Measurements from ENCODE around the gene UBR4. TPM values are rescaled to one million over a fixed set of nuclear protein-coding genes. Genes with fewer than 3 reads are reported as not detected.

UBR4 gene
- total RNA-seq, 1 donor from 2014 or later = 222 TPM

- DNase-seq (ENCODE audit: low spot score in 2 of 2) = no peak
- Histone ChIP-seq H3K36me3 (peaks cover 95 to 96% of the 10 kb centered on the region in 2 donors), H3K27ac (no peak overlapping the region), H3K9me3 (no peaks in the 10 kb centered on the region), H3K27me3 (no peaks in the 10 kb centered on the region), H3K4me1 (no peaks in the 10 kb centered on the region), H3K4me3 (no peak overlapping the region)
- intact Hi-C loops (cut with DNase I) = no loop called here
- TF ChIP-seq, protein P1, sequence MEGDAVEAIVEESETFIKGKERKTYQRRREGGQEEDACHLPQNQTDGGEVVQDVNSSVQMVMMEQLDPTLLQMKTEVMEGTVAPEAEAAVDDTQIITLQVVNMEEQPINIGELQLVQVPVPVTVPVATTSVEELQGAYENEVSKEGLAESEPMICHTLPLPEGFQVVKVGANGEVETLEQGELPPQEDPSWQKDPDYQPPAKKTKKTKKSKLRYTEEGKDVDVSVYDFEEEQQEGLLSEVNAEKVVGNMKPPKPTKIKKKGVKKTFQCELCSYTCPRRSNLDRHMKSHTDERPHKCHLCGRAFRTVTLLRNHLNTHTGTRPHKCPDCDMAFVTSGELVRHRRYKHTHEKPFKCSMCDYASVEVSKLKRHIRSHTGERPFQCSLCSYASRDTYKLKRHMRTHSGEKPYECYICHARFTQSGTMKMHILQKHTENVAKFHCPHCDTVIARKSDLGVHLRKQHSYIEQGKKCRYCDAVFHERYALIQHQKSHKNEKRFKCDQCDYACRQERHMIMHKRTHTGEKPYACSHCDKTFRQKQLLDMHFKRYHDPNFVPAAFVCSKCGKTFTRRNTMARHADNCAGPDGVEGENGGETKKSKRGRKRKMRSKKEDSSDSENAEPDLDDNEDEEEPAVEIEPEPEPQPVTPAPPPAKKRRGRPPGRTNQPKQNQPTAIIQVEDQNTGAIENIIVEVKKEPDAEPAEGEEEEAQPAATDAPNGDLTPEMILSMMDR (IDR thresholded peaks at IDR 0.05) = no peak
These were observed 99.7 kb downstream of the UBR4 start for GRCh38 chr1:19110257-19110927.

GRCh38 chr1:19109545-19109944, 100.5 kb downstream of the UBR4 start:
- TF ChIP-seq, protein P1 (IDR thresholded peaks at IDR 0.05) = no peak
- Histone ChIP-seq H3K36me3 (peaks cover 95 to 96% of the 10 kb centered on the region in 2 donors), H3K4me3 (no peak overlapping the region), H3K9me3 (no peaks in the 10 kb centered on the region), H3K27ac (no peak overlapping the region), H3K4me1 (no peaks in the 10 kb centered on the region), H3K27me3 (no peaks in the 10 kb centered on the region)
- no peak for DNase-seq (ENCODE audit: low spot score in 2 of 2)
- intact Hi-C loops (cut with DNase I) = no loop called here

- DNase-seq (ENCODE audit: low spot score in 2 of 2) = no peak
- TF ChIP-seq, protein P1 (IDR thresholded peaks at IDR 0.05) = no peak
- Histone ChIP-seq H3K9me3 (no peaks in the 10 kb centered on the region), H3K36me3 (peaks cover 84 to 100% of the 10 kb centered on the region in 2 donors), H3K4me3 (no peak overlapping the region), H3K27me3 (no peaks in the 10 kb centered on the region), H3K4me1 (no peaks in the 10 kb centered on the region), H3K27ac (no peak overlapping the region)
- intact Hi-C loops (cut with DNase I) = no loop called here
These were observed 108.8 kb downstream of the UBR4 start for GRCh38 chr1:19101244-19101643.

DNA sequence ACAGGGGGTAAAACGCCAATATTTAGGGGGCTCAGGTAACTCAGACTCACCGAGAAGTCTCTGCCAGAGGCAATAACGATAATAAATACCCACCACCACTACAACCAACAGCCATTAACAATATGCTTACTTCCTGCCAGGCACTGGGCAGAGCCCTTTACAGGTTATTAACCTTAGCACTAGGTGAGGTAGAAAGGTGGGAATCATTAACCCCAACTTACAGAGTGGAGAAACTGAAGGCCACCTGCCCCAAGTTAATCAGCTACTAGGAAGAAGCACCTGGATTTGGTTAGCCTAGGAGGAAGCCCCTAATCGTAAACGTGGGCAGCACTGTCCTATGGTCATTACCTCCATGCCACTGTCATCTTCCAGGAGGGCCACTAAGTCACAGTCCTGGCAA, 110.0 kb downstream of the UBR4 start:
- TF ChIP-seq, protein P1 (IDR thresholded peaks at IDR 0.05) = no peak
- intact Hi-C loops (cut with DNase I) = no loop called here
- H3K4me1 ChIP-seq = no peaks in the 10 kb centered on the region
- H3K27me3 ChIP-seq = no peaks in the 10 kb centered on the region
- no peaks in the 10 kb centered on the region for H3K9me3 ChIP-seq
- H3K27ac ChIP-seq = no peak overlapping the region
- no peak overlapping the region for H3K4me3 ChIP-seq
- peaks cover 84 to 100% of the 10 kb centered on the region in 2 donors for H3K36me3 ChIP-seq
- no peak for DNase-seq (ENCODE audit: low spot score in 2 of 2)

- H3K4me3 ChIP-seq = no peak overlapping the region
- no peaks in the 10 kb centered on the region for H3K4me1 ChIP-seq
- H3K9me3 ChIP-seq = no peaks in the 10 kb centered on the region
- no peak for DNase-seq (ENCODE audit: low spot score in 2 of 2)
- TF ChIP-seq, protein P1 (IDR thresholded peaks at IDR 0.05) = no peak
- no peak overlapping the region for H3K27ac ChIP-seq
- no peaks in the 10 kb centered on the region for H3K27me3 ChIP-seq
- intact Hi-C loops (cut with DNase I) = loop anchor here (5.0 kb wide), 1 partner anchor 215 kb away; no protein-coding TSS in a partner anchor
- peaks cover 96 to 100% of the 10 kb centered on the region in 2 donors for H3K36me3 ChIP-seq
These were observed 113.1 kb downstream of the UBR4 start for GRCh38 chr1:19096990-19097389.

All from ascending aorta (tissue), 2 donors.